Occipital lobe (tissue), 2 donors: ENCODE results near the gene SLC7A8. TPM values are rescaled to one million over a fixed set of nuclear protein-coding genes. Genes with fewer than 3 reads are reported as not detected.

Source experiments
- DNase-seq: peaks from one replicate; lab custom pipeline; 2025; lab: John Stamatoyannopoulos, UW
- total RNA-seq: library from RNA; depleted of rRNA; stranded (reverse); fragments of >200 nt; gene quantifications from one replicate; pipeline ENCODE4 v1.2.3, GENCODE V29; 2014

The SLC7A8 gene
- total RNA-seq, 1 donor from 2014 or later: 3.4 TPM

GRCh38 chr14:23158779-23159178 lies 24.7 kb downstream of the SLC7A8 start:
- DNase-seq: no peak

GRCh38 chr14:23154964-23155587 lies 28.4 kb downstream of the SLC7A8 start:
- peak; percentile 65 for DNase-seq

GRCh38 chr14:23153851-23154796 lies 29.3 kb downstream of the SLC7A8 start:
- peak; percentile 45 for DNase-seq

GRCh38 chr14:23151342-23151741 lies 32.1 kb downstream of the SLC7A8 start:
- no peak for DNase-seq

GRCh38 chr14:23149745-23150144 lies 33.7 kb downstream of the SLC7A8 start:
- no peak for DNase-seq

GRCh38 chr14:23148591-23149249 lies 34.7 kb downstream of the SLC7A8 start:
- DNase-seq: no peak

- peak; percentile 36 for DNase-seq
Measured at GRCh38 chr14:23147676-23148075, 35.8 kb downstream of the SLC7A8 start.

GRCh38 chr14:23146980-23147379 lies 36.5 kb downstream of the SLC7A8 start:
- no peak for DNase-seq

GRCh38 chr14:23146351-23146910 lies 37.0 kb downstream of the SLC7A8 start:
- DNase-seq: no peak

GRCh38 chr14:23145794-23146350 lies 37.6 kb downstream of the SLC7A8 start:
- no peak for DNase-seq

GRCh38 chr14:23143911-23144310 lies 39.5 kb downstream of the SLC7A8 start:
- no peak for DNase-seq

- no peak for DNase-seq
Measured at GRCh38 chr14:23142826-23143225, 40.6 kb downstream of the SLC7A8 start.

GRCh38 chr14:23141706-23142444 lies 41.6 kb downstream of the SLC7A8 start:
- DNase-seq: no peak

GRCh38 chr14:23140371-23140770 lies 43.1 kb downstream of the SLC7A8 start:
- DNase-seq: no peak

GRCh38 chr14:23139874-23140273 lies 43.6 kb downstream of the SLC7A8 start:
- no peak for DNase-seq

GRCh38 chr14:23137813-23138535 lies 45.5 kb downstream of the SLC7A8 start:
- DNase-seq: no peak

GRCh38 chr14:23137192-23137812 lies 46.2 kb downstream of the SLC7A8 start:
- DNase-seq: no peak

GRCh38 chr14:23136566-23137133 lies 46.8 kb downstream of the SLC7A8 start:
- DNase-seq: no peak

- DNase-seq: no peak
Measured at GRCh38 chr14:23132970-23133369, 50.5 kb downstream of the SLC7A8 start.
